Spleen (tissue), 7 donors: ENCODE measurements around the gene HNF1B.

Experiments
- CTCF ChIP-seq, 11 experiments: fragments of 200-600 bp in 7 of 11; fragments of 450-650 bp in 4 of 11; sonication (generic) in 4 of 11; IDR thresholded peaks in 8 of 11; conservative IDR thresholded peaks in 3 of 11; 1 replicate in 7 of 11; 2 replicates in 4 of 11; pipeline versions ENCODE4 v1.4.0 to v1.8.0; 2016 to 2021; ENCODE audit warnings: antibody characterized with exemption in 11 of 11, inconsistent platforms in 4 of 11, mild to moderate bottlenecking in 1 of 11
- POLR2A ChIP-seq, 3 donors: fragments of 450-650 bp; IDR thresholded peaks; one replicate each; pipeline ENCODE4 v1.5.1; 2017; ENCODE audit warnings: antibody characterized with exemption in 3 of 3, mild to moderate bottlenecking in 1 of 3
- donor health status: DM: no; HTN: no; CAD: no; lungs with moderate emphysema.
- donor health status: DM: no; HTN: no; CAD: no.
- donor health status: DM: no; HTN: no; CAD: no.

- TF ChIP-seq CTCF (IDR thresholded peaks at IDR 0.05 in 8 of 11, conservative IDR thresholded peaks at IDR 0.05 in 3 of 11) = no peak
- no peak for TF ChIP-seq POLR2A (IDR thresholded peaks at IDR 0.05)
These were observed 62.9 kb downstream of the HNF1B start for GRCh38 chr17:37682007-37682406.
